Activated naive CD8-positive, alpha-beta T cell treated with anti-CD3 and anti-CD28 coated beads, Interleukin-2, amount 50 U/mL, for 16 hours (primary cell): ENCODE results near the gene OSBPL2.

Source experiments
- DNase-seq: peaks from one replicate; pipeline ENCODE4 v3.0.0-alpha.2; 2020; ENCODE audit warnings: low read depth, low spot score

Gene OSBPL2

GRCh38 chr20:62300319-62300718, 62.0 kb downstream of the OSBPL2 start:
- DNase-seq = no peak

DNA sequence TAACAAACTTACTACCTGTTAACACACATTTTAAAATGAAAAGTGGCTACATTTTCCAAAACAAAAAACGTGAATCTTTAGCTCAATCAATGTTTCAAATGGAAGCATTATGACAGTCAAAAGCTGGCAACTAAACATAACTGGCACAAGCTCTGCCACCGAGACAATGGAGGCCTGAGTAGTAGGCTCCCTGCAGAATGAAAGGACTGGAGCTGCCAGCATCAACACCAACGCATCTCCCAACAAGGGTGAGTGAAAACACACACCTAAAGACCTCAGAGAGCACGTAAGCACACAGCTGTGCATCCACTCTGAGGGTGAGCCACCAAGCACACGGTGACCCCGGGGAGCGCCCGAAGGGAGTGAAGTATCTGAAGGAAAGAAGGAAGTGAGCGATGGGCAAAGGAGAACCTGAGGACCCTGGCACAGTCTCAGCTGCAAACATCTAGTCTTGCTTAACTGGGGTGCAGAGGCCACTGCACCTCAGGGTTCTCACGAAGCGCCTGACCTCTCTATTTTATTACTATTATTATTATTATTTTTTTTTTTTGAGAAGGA, 62.9 kb downstream of the OSBPL2 start:
- no peak for DNase-seq

- DNase-seq = peak; percentile 75
Measured at GRCh38 chr20:62301773-62302340, 63.5 kb downstream of the OSBPL2 start.

- peak; percentile 88 for DNase-seq
Measured at GRCh38 chr20:62302341-62303061, 64.2 kb downstream of the OSBPL2 start, which contains the start of gene ADRM1. Gene ADRM1, plus strand, starts transcription at chr20:62302997. Its CDS starts 572 bp downstream, at chr20:62303569.

DNA sequence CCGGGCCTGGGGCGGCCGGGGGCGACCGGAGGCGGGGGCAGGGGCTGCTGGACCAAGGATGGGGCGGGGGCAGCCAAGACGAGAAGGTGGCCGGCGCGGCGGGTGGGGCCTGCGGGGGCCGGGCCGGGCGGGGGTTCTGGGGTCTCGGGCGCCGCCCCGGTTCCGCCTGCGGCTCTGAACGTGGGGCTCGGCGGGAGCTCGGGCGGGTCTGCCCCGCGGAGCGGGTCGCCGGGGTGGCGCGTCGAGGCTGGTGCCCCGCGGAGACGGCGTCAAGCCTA, 64.7 kb downstream of the OSBPL2 start:
- DNase-seq = no peak

- DNase-seq = no peak
Measured at GRCh38 chr20:62303340-62304226, 65.3 kb downstream of the OSBPL2 start.

DNA sequence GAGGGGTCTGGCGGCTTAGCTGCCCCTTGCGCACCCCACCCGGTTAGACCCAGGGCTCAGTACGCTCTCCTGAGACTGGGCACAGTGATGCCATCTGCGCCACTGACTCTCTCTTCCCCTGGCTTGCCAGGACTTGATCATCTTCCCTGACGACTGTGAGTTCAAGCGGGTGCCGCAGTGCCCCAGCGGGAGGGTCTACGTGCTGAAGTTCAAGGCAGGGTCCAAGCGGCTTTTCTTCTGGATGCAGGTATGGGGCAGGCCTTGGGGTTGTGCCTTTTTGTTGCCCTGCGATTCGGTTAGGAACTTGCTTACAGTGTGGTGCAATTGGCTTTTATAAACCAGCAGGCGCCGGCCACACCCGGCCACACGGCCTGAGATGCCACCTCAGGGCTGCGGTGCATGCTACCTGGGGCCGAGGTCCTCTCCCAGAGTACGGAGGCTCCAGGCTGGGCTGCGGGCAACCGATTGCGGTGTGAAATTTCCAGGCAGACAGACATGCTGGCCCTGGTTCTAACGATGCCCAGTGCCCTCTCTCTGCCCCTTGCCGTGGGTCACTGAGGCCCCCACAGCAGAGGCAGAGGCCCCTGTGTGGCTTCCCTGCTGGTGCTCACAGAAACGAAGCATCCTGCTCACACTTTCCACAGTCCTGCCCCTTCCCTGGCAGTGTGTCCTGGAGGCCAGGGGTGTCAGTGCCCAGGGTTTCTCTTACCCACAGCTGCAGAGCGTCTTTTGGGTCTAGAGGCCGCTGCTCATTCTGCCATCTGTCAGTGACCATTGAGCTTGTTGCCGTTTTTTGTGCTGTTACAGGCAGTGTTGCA, 66.2 kb downstream of the OSBPL2 start:
- no peak for DNase-seq

GRCh38 chr20:62305149-62305764, 66.9 kb downstream of the OSBPL2 start:
- no peak for DNase-seq

DNA sequence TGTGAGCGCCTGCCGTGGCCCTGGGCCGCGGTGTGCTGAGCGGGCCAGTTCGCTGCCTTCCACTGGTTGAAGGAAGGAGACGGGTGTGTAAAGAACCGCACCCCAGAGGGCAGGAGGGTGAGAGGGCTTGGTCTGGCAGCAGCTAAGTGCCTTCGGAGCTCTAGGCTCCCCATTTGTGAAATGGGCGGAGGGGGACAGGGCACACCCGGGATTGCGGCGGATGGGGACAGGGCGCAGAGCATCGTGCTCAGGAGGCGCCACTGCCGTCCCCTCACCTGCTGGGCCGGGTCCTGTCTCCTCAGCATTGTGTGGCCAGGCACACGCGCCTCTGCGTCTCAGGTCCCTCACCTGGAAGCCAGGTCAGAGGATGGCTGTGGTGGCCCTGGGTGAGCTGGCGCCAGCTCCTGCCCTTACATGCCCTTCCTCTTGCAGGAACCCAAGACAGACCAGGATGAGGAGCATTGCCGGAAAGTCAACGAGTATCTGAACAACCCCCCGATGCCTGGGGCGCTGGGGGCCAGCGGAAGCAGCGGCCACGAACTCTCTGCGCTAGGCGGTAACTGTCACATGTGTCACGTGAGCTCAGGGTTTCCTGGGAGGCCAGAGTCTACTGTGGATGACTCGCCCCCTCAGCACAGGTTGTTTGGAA, 67.6 kb downstream of the OSBPL2 start:
- DNase-seq = no peak

- no peak for DNase-seq
Measured at GRCh38 chr20:62306414-62307187, 68.3 kb downstream of the OSBPL2 start.

DNA sequence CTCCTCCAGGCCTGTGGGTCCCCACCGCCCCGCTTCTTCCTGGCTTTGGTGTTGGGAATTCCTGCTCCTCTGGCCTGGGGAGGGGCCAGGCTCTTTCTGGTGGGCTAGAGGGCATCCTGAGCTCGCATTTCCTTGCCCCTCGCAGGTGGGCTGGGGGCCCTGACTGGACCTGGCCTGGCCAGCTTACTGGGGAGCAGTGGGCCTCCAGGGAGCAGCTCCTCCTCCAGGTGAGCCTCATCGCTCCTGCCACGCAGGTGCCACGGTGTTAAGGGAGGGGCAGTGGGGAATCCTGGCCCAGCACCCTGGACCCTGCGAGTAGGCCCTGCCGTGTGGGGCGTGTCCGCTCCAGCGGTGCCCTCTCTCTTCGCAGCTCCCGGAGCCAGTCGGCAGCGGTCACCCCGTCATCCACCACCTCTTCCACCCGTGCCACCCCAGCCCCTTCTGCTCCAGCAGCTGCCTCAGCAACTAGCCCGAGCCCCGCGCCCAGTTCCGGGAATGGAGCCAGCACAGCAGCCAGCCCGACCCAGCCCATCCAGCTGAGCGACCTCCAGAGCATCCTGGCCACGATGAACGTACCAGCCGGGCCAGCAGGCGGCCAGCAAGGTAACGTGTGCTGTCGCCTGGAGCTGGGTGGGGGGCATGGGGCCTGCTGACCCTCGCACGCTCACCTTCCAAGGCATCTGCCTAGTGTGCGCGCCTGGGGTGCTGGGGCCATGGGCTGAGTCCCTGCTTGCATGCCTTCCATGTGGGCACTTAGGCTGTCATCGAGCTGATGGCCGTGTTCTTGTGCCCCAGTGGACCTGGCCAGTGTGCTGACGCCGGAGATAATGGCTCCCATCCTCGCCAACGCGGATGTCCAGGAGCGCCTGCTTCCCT, 69.1 kb downstream of the OSBPL2 start:
- no peak for DNase-seq

DNA sequence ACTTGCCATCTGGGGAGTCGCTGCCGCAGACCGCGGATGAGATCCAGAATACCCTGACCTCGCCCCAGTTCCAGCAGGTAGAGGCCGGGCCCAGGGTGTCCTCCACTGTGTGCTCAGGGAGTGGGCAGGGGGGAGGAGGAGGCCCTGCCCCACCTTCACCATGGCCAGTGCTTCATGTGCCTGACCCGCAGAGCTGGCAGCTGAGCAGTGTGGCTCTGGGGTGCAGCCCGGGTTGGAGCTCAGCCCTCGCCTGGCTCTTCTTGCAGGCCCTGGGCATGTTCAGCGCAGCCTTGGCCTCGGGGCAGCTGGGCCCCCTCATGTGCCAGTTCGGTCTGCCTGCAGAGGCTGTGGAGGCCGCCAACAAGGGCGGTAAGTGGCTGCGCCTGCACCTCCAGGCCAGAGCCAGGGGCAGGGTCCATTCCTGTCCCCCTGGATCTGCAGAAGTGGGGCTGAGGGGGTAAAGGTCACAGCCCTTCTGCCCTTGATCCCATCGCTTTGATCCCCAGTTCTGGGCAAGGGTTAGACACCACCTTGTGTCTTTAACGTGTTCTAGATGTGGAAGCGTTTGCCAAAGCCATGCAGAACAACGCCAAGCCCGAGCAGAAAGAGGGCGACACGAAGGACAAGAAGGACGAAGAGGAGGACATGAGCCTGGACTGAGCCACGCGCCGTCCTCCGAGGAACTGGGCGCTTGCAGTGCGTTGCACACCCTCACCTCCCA, 69.9 kb downstream of the OSBPL2 start:
- DNase-seq = no peak

GRCh38 chr20:62309198-62309944, 71.0 kb downstream of the OSBPL2 start:
- DNase-seq = no peak

- no peak for DNase-seq
Measured at GRCh38 chr20:62309947-62310756, 71.8 kb downstream of the OSBPL2 start.

GRCh38 chr20:62310757-62311121, 72.4 kb downstream of the OSBPL2 start:
- DNase-seq = no peak

- DNase-seq = no peak
Measured at GRCh38 chr20:62311150-62311549, 72.8 kb downstream of the OSBPL2 start.
